PC-3 (cell line): Measurements from ENCODE around the gene TNFRSF18. TPM values are rescaled to one million over a fixed set of nuclear protein-coding genes. Genes with fewer than 3 reads are reported as not detected.
A peak's percentile ranks its signal among the peaks of the same experiment; 100 is the strongest.

ENCODE experiments used
- ATAC-seq: fragments of 200-7000 bp; cut with Tn5 transposase; 2 replicates; pipeline ENCODE4 v1.9.1; 2020; ENCODE audit warnings: mild to moderate bottlenecking, moderate library complexity
- BruUV-seq: library from RNA; stranded (reverse); fragments of 400-500 nt; replicated peaks from 2 replicates; lab custom pipeline; 2021; lab: Mats Ljungman, UMichigan
- CTCF ChIA-PET: fragments of 300-600 bp; sonication (Branson Sonifier 250); formaldehyde crosslinking; loops from one replicate; lab custom pipeline; 2022; ENCODE audit warnings: antibody characterized with exemption; lab: Charles Lee
- POLR2A ChIA-PET: fragments of 300-600 bp; sonication (Branson Sonifier 250); formaldehyde crosslinking; loops from one replicate; lab custom pipeline; 2022; ENCODE audit warnings: antibody characterized with exemption; ENCODE audit not compliant: unreplicated experiment; lab: Charles Lee
- DNase-seq: peaks from one replicate; pipeline ENCODE4 v3.0.0-alpha.2; 2015
- H2AFZ ChIP-seq: fragments of 300-600 bp; sonication (generic); 2 replicates; pipeline ENCODE4 v1.6.0; 2016; ENCODE audit warnings: antibody characterized with exemption, low read length
- H3F3A ChIP-seq: fragments of 300-600 bp; sonication (generic); one replicate; pipeline ENCODE4 v1.6.0; 2017; ENCODE audit warnings: antibody characterized with exemption, low read length, control low read depth, mild to moderate bottlenecking; ENCODE audit not compliant: unreplicated experiment
- H3K27ac ChIP-seq: fragments of 300-600 bp; sonication (generic); 2 replicates; pipeline ENCODE4 v1.5.1; 2016; ENCODE audit warnings: mild to moderate bottlenecking, low read length
- H3K27me3 ChIP-seq: fragments of 300-600 bp; sonication (generic); 2 replicates; pipeline ENCODE4 v1.6.1; 2016; ENCODE audit warnings: low read length, mixed read lengths
- H3K36me3 ChIP-seq: fragments of 300-600 bp; sonication (generic); 2 replicates; pipeline ENCODE4 v1.6.1; 2016; ENCODE audit warnings: low read depth, mixed run types, low read length, mixed read lengths
- H3K4me1 ChIP-seq: fragments of 300-600 bp; sonication (generic); 2 replicates; pipeline ENCODE4 v1.5.1; 2016; ENCODE audit warnings: low read length; ENCODE audit not compliant: insufficient read depth
- H3K4me2 ChIP-seq: fragments of 300-600 bp; sonication (generic); 2 replicates; pipeline ENCODE4 v1.6.0; 2016; ENCODE audit warnings: low read length
- H3K4me3 ChIP-seq: fragments of 300-600 bp; sonication (generic); 2 replicates; pipeline ENCODE4 v1.5.1; 2016; ENCODE audit warnings: mild to moderate bottlenecking, low read length, mixed read lengths
- H3K79me2 ChIP-seq: fragments of 300-600 bp; sonication (generic); 2 replicates; pipeline ENCODE4 v1.6.1; 2017; ENCODE audit warnings: low read length, mixed read lengths
- H3K9ac ChIP-seq: fragments of 300-600 bp; sonication (generic); 2 replicates; pipeline ENCODE4 v1.6.0; 2016; ENCODE audit warnings: mild to moderate bottlenecking, low read length
- H3K9me2 ChIP-seq: fragments of 300-600 bp; sonication (generic); replicated peaks from 2 replicates; pipeline ENCODE4 v1.6.1; 2016; ENCODE audit warnings: mixed run types, low read length, mixed read lengths
- H3K9me3 ChIP-seq: fragments of 300-600 bp; sonication (generic); 2 replicates; pipeline ENCODE4 v1.6.1; 2016; ENCODE audit warnings: low read length, mixed read lengths
- H4K20me1 ChIP-seq: fragments of 300-600 bp; sonication (generic); 2 replicates; pipeline ENCODE4 v1.6.1; 2016; ENCODE audit warnings: low read length, mixed read lengths
- CTCF ChIP-seq: fragments of 300-600 bp; sonication (generic); conservative IDR thresholded peaks from 2 replicates; pipeline ENCODE4 v1.5.1; 2017; ENCODE audit warnings: antibody characterized with exemption, low read depth, mild to moderate bottlenecking, low read length
- EZH2 ChIP-seq: fragments of 300-600 bp; sonication (generic); IDR thresholded peaks from one replicate; pipeline ENCODE4 v1.6.1; 2017; ENCODE audit warnings: antibody characterized with exemption, mild to moderate bottlenecking, low read length; ENCODE audit not compliant: unreplicated experiment
- EZH2phosphoT487 ChIP-seq: fragments of 300-600 bp; sonication (generic); IDR thresholded peaks from 2 replicates; pipeline ENCODE4 v1.6.1; 2018; ENCODE audit warnings: mild to moderate bottlenecking, antibody characterized with exemption, low read length, borderline replicate concordance
- intact Hi-C: fragments of 100-400 bp; cut with micrococcal nuclease; formaldehyde crosslinking; loops from 2 replicates; pipeline ENCODE4 v1.9.0; 2023
- total RNA-seq: library from RNA; depleted of rRNA; stranded (reverse); fragments of >200 nt; gene quantifications from 2 replicates; pipeline ENCODE4 v1.2.3, GENCODE V29; 2014

Gene TNFRSF18
- total RNA-seq, 1 experiment from 2014 or later = 87.2 TPM

- H2AFZ ChIP-seq = no peak within 1 kb of the TSS
- no peaks in the 10 kb centered on the region for H3K27me3 ChIP-seq
- H3F3A ChIP-seq = no peaks in the 10 kb centered on the region
- CTCF ChIA-PET = no interaction called here
- H3K4me1 ChIP-seq = no peaks in the 10 kb centered on the region
- no TSS peak for BruUV-seq
- no peaks in the 10 kb centered on the region for H3K9me3 ChIP-seq
- no peaks in the 10 kb centered on the region for H4K20me1 ChIP-seq
- peak; percentile 33; the same call in 1 of the 2 replicates for TF ChIP-seq CTCF
- no peak for TF ChIP-seq EZH2
- no peak within 1 kb of the TSS for H3K4me2 ChIP-seq
- intact Hi-C loops = no loop called here
- no peaks in the 10 kb centered on the region for H3K9me2 ChIP-seq
- DNase-seq (no peak), ATAC-seq (peak; percentile 28)
- no peak within 1 kb of the TSS for H3K4me3 ChIP-seq
- H3K27ac ChIP-seq = no peak within 1 kb of the TSS
- H3K9ac ChIP-seq = no peak within 1 kb of the TSS
- H3K79me2 ChIP-seq = no peaks in the 10 kb centered on the region
- no peaks in the 10 kb centered on the region; the same call in 1 of the 2 replicates for H3K36me3 ChIP-seq
- POLR2A ChIA-PET = no interaction called here
Observed at GRCh38 chr1:1246577-1247340, 40.4 kb upstream of the TNFRSF18 start, which contains the start of gene C1QTNF12. Gene C1QTNF12, minus strand, starts transcription at chr1:1246722. Its CDS starts 32 bp downstream, at chr1:1246690.

DNA sequence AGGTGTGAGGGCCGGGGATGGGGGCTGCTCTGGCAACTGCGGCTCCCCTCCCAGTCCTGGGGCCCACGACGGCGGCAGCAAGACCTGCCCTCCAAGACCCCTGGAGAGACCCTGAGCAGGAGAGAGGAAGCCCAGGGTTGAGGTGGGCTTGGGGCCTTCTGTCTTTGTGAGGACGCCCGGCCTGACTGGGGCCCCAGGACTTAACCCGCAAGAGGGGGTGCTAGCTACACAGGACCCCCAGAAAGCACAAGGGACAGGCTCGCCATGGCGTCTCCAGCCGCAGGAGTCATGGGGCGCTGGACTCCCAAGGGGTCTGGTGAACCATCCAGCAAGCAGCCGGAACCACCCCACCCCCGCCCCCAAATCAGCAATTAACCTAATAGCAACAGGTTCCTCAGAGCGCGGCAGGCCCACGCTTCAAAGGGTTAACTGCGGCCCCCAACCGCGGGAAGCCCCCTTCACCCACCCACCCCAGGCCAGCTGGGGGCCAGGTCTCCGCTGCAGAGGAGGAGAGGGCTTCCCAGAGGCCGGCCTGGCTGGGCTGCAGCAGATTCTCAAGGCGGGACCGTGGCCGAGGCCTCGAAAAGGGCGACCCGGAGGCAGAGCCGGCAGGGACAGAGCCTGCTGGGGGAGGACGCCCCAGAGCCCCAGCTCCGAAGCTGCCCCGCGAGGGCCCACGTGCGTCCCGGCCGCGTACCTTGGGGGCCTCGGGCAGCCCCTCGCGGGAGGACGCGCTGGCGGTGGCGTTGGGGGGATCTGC is 39.6 kb upstream of the TNFRSF18 start:
- H3K4me1 ChIP-seq = no peaks in the 10 kb centered on the region
- DNase-seq = no peak
- H3K27me3 ChIP-seq = no peaks in the 10 kb centered on the region
- CTCF ChIA-PET = no interaction called here
- H3K79me2 ChIP-seq = no peaks in the 10 kb centered on the region
- ATAC-seq = no peak
- H3F3A ChIP-seq = no peaks in the 10 kb centered on the region
- TF ChIP-seq CTCF (no peak), EZH2 (no peak), EZH2phosphoT487 (no peak)
- BruUV-seq = no TSS peak
- no peaks in the 10 kb centered on the region for H4K20me1 ChIP-seq
- H3K27ac ChIP-seq = no peak overlapping the region
- H3K4me2 ChIP-seq = no peak overlapping the region
- intact Hi-C loops = no loop called here
- H3K9ac ChIP-seq = no peak overlapping the region
- H3K36me3 ChIP-seq = no peaks in the 10 kb centered on the region
- H3K4me3 ChIP-seq = no peak overlapping the region
- H3K9me3 ChIP-seq = no peaks in the 10 kb centered on the region
- no peak overlapping the region for H2AFZ ChIP-seq
- H3K9me2 ChIP-seq = no peaks in the 10 kb centered on the region
- POLR2A ChIA-PET = no interaction called here
